SU-DHL-6 (cell line): Measurements from ENCODE around the gene MYPN.

Experiments used
- EZH2phosphoT487 ChIP-seq: fragments of 200-600 bp; sonication (generic), shearing (Covaris generic); conservative IDR thresholded peaks from 2 replicates; pipeline ENCODE4 v1.6.1; 2018; ENCODE audit warnings: mild to moderate bottlenecking, antibody characterized with exemption, low read length, moderate library complexity, mixed read lengths
- TF ChIP-seq, protein P1 (sequence below): fragments of 200-600 bp; sonication (generic); IDR thresholded peaks from one replicate; pipeline ENCODE4 v1.5.1; 2017; ENCODE audit warnings: antibody characterized with exemption, mild to moderate bottlenecking, low read length, moderate library complexity; ENCODE audit not compliant: insufficient read depth, poor library complexity, severe bottlenecking

DNA sequence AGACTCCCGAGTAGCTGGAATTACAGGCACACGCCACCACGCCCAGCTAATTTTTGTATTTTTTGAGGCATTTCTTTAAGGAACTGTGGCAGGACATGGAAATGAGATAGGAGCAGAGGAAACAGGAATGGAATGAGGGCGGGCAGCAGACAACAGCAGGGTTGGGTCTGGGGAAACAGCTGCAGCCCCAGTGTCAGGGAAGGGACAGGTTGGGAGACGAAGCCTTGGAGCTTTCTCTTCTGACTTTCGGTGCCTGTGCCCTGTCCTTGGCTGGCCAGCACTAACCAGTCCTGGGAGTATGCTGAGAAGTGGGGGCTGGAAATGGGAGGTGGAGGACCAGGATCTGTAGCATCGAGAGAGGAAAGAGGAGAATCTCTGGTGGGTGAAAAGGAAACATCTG, 75.3 kb downstream of the MYPN start:
- TF ChIP-seq, protein P1, sequence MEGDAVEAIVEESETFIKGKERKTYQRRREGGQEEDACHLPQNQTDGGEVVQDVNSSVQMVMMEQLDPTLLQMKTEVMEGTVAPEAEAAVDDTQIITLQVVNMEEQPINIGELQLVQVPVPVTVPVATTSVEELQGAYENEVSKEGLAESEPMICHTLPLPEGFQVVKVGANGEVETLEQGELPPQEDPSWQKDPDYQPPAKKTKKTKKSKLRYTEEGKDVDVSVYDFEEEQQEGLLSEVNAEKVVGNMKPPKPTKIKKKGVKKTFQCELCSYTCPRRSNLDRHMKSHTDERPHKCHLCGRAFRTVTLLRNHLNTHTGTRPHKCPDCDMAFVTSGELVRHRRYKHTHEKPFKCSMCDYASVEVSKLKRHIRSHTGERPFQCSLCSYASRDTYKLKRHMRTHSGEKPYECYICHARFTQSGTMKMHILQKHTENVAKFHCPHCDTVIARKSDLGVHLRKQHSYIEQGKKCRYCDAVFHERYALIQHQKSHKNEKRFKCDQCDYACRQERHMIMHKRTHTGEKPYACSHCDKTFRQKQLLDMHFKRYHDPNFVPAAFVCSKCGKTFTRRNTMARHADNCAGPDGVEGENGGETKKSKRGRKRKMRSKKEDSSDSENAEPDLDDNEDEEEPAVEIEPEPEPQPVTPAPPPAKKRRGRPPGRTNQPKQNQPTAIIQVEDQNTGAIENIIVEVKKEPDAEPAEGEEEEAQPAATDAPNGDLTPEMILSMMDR = no peak
- no peak for TF ChIP-seq EZH2phosphoT487
